H1 (cell line): ENCODE data around the gene CAPN13. TPM values are rescaled to one million over a fixed set of nuclear protein-coding genes. Genes with fewer than 3 reads are reported as not detected.

ENCODE experiments used
- ATF3 ChIP-seq: IDR thresholded peaks from 2 replicates; pipeline ENCODE4 v1.6.1; 2011; ENCODE audit warnings: low read depth, mild to moderate bottlenecking, low read length; ENCODE audit not compliant: insufficient read depth
- TBP ChIP-seq: IDR thresholded peaks from 2 replicates; pipeline ENCODE4 v1.6.1; 2011; ENCODE audit warnings: low read depth, low read length, improper control_type of control experiment
- polyA plus RNA-seq, 7 experiments: library from polyadenylated mRNA; depleted of rRNA in 3 of 7; stranded (reverse) in 5 of 7; unstranded in 2 of 7; fragments of >200 nt in 5 of 7; fragments of 200-250 nt in 2 of 7; gene quantifications; 1 replicate in 5 of 7; 2 replicates in 1 of 7; 4 replicates in 1 of 7; pipeline versions ENCODE4 v1.2.1 to v1.2.3, GENCODE V29; 2011 to 2013; ENCODE audit warnings: missing spikeins in 2 of 7, mixed read lengths in 2 of 7
- total RNA-seq: library from RNA; stranded (reverse); fragmentation: NEBNext Ultra II Directional; extraction: Animal tissue kit (Norgen Biotek cat#: 25700); gene quantifications from 2 replicates; pipeline ENCODE4 v1.2.1, GENCODE V29; 2021

CAPN13 gene
- total and polyA plus RNA-seq, 2 of the 8 experiments (the other 6 are each of a cell fraction or from before 2014, with no cell fraction given): 2.4 TPM

GRCh38 chr2:30684996-30685395, 122.2 kb downstream of the CAPN13 start (continued):
- TF ChIP-seq ATF3 (no peak), TBP (no peak)
